HUES6 (cell line): ENCODE measurements around the gene FAM3A.
A peak's percentile ranks its signal among the peaks of the same experiment; 100 is the strongest.
"Not testable (repeated sequence)": the region's sequence is repeated elsewhere in the genome, so short reads cannot be mapped to it uniquely, and the experiment has no call there.

ENCODE experiments used
- H3K27ac ChIP-seq: 2 replicates; pipeline ENCODE4 v1.7.0; 2013; ENCODE audit warnings: low read depth, mild to moderate bottlenecking, low read length, inconsistent platforms
- H3K27me3 ChIP-seq: 2 replicates; pipeline ENCODE4 v1.6.1; 2013; ENCODE audit warnings: low read length; ENCODE audit not compliant: control insufficient read depth, insufficient read depth
- H3K36me3 ChIP-seq: 2 replicates; pipeline ENCODE4 v1.6.1; 2013; ENCODE audit warnings: low read length; ENCODE audit not compliant: control insufficient read depth, insufficient read depth
- H3K4me1 ChIP-seq: 2 replicates; pipeline ENCODE4 v1.6.1; 2013; ENCODE audit warnings: low read length; ENCODE audit not compliant: control insufficient read depth, insufficient read depth
- H3K4me3 ChIP-seq: 2 replicates; pipeline ENCODE4 v1.5.1; 2013; ENCODE audit warnings: low read depth, low read length
- H3K9ac ChIP-seq: one replicate; pipeline ENCODE4 v1.6.1; 2013; ENCODE audit warnings: mild to moderate bottlenecking, low read length
- H3K9me3 ChIP-seq: 2 replicates; pipeline ENCODE4 v1.6.1; 2013; ENCODE audit warnings: low read depth, low read length; ENCODE audit not compliant: control insufficient read depth, insufficient read depth

FAM3A gene

DNA sequence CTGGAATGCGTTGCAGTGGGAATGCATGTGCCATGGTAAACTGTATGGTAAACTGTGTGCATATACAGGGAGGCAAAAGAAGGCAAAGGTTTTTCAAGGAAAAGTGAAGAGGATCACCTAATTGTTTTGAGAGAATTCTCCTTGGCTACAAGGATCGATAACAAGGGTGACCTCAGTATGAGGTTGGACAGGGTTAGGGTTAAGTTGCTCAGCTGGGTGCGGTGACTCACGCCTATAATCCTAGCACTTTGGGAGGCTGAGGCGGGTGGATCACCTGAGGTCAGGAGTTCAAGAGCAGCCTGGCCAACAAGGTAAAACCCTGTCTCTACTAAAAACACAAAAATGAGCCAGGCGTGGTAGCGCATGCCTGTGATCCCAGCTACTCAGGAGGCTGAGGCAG lies 14.6 kb downstream of the FAM3A start:
- not testable (repeated sequence) for H3K27me3 ChIP-seq, H3K4me3 ChIP-seq, H3K27ac ChIP-seq, H3K9ac ChIP-seq, H3K4me1 ChIP-seq
- H3K36me3 ChIP-seq: peaks cover 16% of the 10 kb centered on the region
- H3K9me3 ChIP-seq: peaks cover 17% of the 10 kb centered on the region; the same call in 1 of the 2 replicates

- H3K9ac ChIP-seq, H3K27ac ChIP-seq, H3K4me3 ChIP-seq, H3K36me3 ChIP-seq, H3K27me3 ChIP-seq, H3K4me1 ChIP-seq: not testable (repeated sequence)
- H3K9me3 ChIP-seq: peaks cover 14% of the 10 kb centered on the region; the same call in 1 of the 2 replicates
Measured at GRCh38 chrX:154496591-154497137, 19.4 kb downstream of the FAM3A start.

DNA sequence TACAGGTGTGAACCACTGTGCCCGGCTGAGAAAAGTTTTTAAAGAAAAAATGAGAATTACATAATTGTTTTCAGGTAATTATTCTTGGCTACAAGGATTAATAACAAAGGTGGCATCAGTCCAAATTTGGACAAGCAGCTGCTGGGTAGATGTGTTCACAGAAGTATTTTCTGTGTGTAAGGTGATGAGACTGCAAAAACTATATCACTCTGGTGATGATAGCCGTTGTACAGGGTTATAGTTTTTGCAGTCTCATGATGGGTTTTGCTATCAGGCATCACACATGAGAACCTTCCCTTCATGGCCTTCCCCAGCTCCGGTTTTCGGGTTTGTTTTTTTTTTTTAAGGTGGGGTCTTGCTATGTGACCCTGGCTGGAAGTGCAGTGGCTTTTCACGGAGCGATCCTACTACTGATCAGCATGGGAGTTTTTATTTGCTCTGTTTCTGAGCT lies 20.5 kb downstream of the FAM3A start:
- Histone ChIP-seq H3K9me3 (peaks cover 11% of the 10 kb centered on the region; the same call in 1 of the 2 replicates), H3K36me3 (no peaks in the 10 kb centered on the region), H3K27ac (no peak overlapping the region), H3K4me3 (no peak overlapping the region), H3K27me3 (no peaks in the 10 kb centered on the region), H3K4me1 (no peaks in the 10 kb centered on the region), H3K9ac (no peak overlapping the region)

- Histone ChIP-seq H3K4me3 (no peak overlapping the region), H3K36me3 (no peaks in the 10 kb centered on the region), H3K27me3 (no peaks in the 10 kb centered on the region), H3K4me1 (peaks cover 3% of the 10 kb centered on the region; the same call in 1 of the 2 replicates), H3K27ac (no peak overlapping the region), H3K9me3 (peaks cover 11% of the 10 kb centered on the region; the same call in 1 of the 2 replicates), H3K9ac (no peak overlapping the region)
Measured at GRCh38 chrX:154494715-154495114, 21.3 kb downstream of the FAM3A start.

- Histone ChIP-seq H3K9ac (peak within 1 kb of the TSS; percentile 69), H3K27ac (peak within 1 kb of the TSS; percentile 6; the same call in 1 of the 2 replicates), H3K4me1 (peaks cover 13% of the 10 kb centered on the region; the same call in 1 of the 2 replicates), H3K9me3 (peaks cover 19% of the 10 kb centered on the region; the same call in 1 of the 2 replicates), H3K36me3 (peaks cover 14% of the 10 kb centered on the region; the same call in 1 of the 2 replicates), H3K4me3 (peak within 1 kb of the TSS; percentile 73), H3K27me3 (no peaks in the 10 kb centered on the region)
Measured at GRCh38 chrX:154490414-154491083, 25.5 kb downstream of the FAM3A start, which contains the start of gene SLC10A3. TSS of gene SLC10A3 (minus strand) at chrX:154490629. CDS start at chrX:154488940, 1,689 bp downstream.

- Histone ChIP-seq H3K4me1 (peaks cover 14% of the 10 kb centered on the region; the same call in 1 of the 2 replicates), H3K9ac (peak overlapping the region; percentile 69), H3K27me3 (no peaks in the 10 kb centered on the region), H3K27ac (peak overlapping the region; percentile 6; the same call in 1 of the 2 replicates), H3K36me3 (peaks cover 18% of the 10 kb centered on the region), H3K9me3 (peaks cover 19% of the 10 kb centered on the region; the same call in 1 of the 2 replicates), H3K4me3 (peak overlapping the region; percentile 73)
Measured at GRCh38 chrX:154490021-154490413, 26.0 kb downstream of the FAM3A start.

GRCh38 chrX:154489182-154489581 lies 26.9 kb downstream of the FAM3A start:
- H3K9ac ChIP-seq: no peak overlapping the region
- peaks cover 26% of the 10 kb centered on the region for H3K36me3 ChIP-seq
- H3K27ac ChIP-seq: no peak overlapping the region
- no peaks in the 10 kb centered on the region for H3K27me3 ChIP-seq
- H3K4me3 ChIP-seq: peak overlapping the region; percentile 73
- peaks cover 14% of the 10 kb centered on the region; the same call in 1 of the 2 replicates for H3K4me1 ChIP-seq
- H3K9me3 ChIP-seq: peaks cover 15% of the 10 kb centered on the region; the same call in 1 of the 2 replicates

DNA sequence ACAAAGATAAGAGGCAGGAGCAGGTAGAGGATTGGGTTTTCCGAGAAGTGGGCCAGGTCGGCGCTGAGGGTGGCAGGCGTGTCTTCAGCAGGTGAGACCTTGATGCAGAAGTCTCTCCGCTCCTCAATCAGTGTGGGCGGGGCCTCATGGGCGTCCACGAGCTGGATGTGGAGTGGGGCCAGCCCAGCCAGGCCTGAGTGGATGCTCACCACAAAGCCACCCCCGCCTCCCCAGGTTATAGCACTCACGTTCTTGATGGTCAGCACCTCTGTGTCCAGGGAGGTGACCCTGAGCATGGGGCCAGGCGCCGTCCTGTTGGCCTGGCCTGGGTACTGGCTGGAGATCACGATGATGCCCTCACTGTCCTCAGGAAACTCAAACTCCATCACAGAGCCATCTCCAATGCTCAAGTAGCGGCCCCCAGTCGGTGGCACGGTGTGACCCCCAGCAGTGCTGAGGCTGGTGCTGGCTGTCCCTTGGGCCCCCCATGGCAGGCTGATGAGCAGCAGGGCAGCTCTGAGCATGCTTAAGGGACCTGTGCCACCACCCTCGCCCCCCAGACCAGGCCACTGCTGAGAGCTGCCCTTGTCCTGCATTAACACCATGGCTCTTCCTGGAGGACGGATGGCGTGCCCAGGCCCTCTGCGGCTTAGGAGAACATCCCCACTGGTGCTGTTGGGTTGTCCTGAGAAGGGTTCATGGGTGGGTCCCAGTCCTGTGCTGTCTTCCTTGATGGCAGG lies 27.5 kb downstream of the FAM3A start:
- H3K9me3 ChIP-seq: peaks cover 19% of the 10 kb centered on the region; the same call in 1 of the 2 replicates
- H3K36me3 ChIP-seq: peaks cover 32% of the 10 kb centered on the region
- peaks cover 14% of the 10 kb centered on the region; the same call in 1 of the 2 replicates for H3K4me1 ChIP-seq
- no peak overlapping the region for H3K4me3 ChIP-seq
- no peak overlapping the region for H3K27ac ChIP-seq
- no peak overlapping the region for H3K9ac ChIP-seq
- H3K27me3 ChIP-seq: no peaks in the 10 kb centered on the region

- Histone ChIP-seq H3K9me3 (peaks cover 23% of the 10 kb centered on the region; the same call in 1 of the 2 replicates), H3K36me3 (peaks cover 32% of the 10 kb centered on the region), H3K4me1 (peaks cover 16% of the 10 kb centered on the region; the same call in 1 of the 2 replicates), H3K4me3 (no peak overlapping the region), H3K27me3 (no peaks in the 10 kb centered on the region), H3K9ac (no peak overlapping the region), H3K27ac (no peak overlapping the region)
Measured at GRCh38 chrX:154487518-154488290, 28.3 kb downstream of the FAM3A start.
